Stimulated activated memory B cell treated with anti-CD40 and anti-IgM and Interleukin-4, amounts not matched to agents 10 μg/mL and 1 μg/mL and 100 μg/mL, for 72 hours (primary cell): ENCODE data around the gene GPATCH1.

Experiments used
- ATAC-seq: fragments of 150-1000 bp; cut with Tn5 transposase; 2 replicates; pipeline ENCODE4 v1.10.0; 2021
- H3K27ac Mint-ChIP-seq: one replicate; pipeline ENCODE4 v1.8.0; 2022; ENCODE audit warnings: mild to moderate bottlenecking, mixed read lengths
- H3K27me3 Mint-ChIP-seq: one replicate; pipeline ENCODE4 v1.8.0; 2022; ENCODE audit warnings: mixed read lengths
- H3K36me3 Mint-ChIP-seq: one replicate; pipeline ENCODE4 v1.8.0; 2022; ENCODE audit warnings: mixed read lengths
- H3K4me1 Mint-ChIP-seq: one replicate; pipeline ENCODE4 v1.8.0; 2022; ENCODE audit warnings: mixed read lengths
- H3K4me3 Mint-ChIP-seq: one replicate; pipeline ENCODE4 v1.8.0; 2022; ENCODE audit warnings: mild to moderate bottlenecking, moderate library complexity, mixed read lengths
- H3K9me3 Mint-ChIP-seq: one replicate; pipeline ENCODE4 v1.8.0; 2022; ENCODE audit warnings: mixed read lengths

The GPATCH1 gene

DNA sequence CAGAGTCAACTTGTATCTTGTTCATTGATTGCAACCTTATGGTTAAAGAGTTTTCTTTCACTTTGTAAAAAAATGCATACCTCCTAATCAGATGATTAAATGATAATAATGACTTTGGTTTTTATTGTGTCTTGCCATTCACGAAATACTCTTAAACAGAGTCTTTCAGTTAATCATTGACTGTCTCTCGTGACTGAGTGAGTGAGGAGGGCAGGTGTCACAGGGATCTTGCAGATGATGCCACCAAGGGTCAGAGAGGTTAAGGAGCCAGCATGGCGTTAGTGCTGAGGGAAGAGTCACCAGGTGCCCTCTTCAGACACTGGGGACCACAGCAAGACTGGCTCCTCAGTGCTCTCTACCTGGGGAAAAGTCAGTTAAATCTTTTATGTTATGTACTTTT lies 8.0 kb downstream of the GPATCH1 start:
- H3K9me3 Mint-ChIP-seq: no peaks in the 10 kb centered on the region
- H3K27me3 Mint-ChIP-seq: no peaks in the 10 kb centered on the region
- H3K4me3 Mint-ChIP-seq: no peak overlapping the region
- peaks cover 40% of the 10 kb centered on the region for H3K36me3 Mint-ChIP-seq
- no peak overlapping the region for H3K27ac Mint-ChIP-seq
- peaks cover 13% of the 10 kb centered on the region for H3K4me1 Mint-ChIP-seq
- no peak for ATAC-seq

DNA sequence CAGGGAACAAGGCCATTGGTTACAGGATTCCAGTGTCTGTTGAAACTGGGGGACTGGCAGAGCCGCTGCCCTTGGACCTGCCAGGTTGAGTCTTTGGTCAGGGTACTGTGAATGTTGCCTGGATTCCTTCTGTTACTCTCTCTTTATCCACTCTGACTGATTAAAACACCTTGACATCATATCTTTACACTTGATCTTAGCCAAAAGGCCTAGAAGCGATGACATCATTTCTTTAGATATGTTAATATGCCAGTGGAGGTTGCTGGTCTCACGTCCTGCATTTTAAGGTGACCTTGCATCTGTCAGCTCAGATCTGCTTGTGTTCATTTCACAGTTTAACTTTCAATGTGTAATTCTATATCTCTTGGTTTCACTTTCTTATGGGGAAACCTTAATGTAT lies 9.2 kb downstream of the GPATCH1 start:
- Mint-ChIP-seq H3K27me3 (no peaks in the 10 kb centered on the region), H3K4me3 (no peak overlapping the region), H3K9me3 (no peaks in the 10 kb centered on the region), H3K4me1 (peaks cover 2% of the 10 kb centered on the region), H3K36me3 (peaks cover 49% of the 10 kb centered on the region), H3K27ac (no peak overlapping the region)
- ATAC-seq: no peak

DNA sequence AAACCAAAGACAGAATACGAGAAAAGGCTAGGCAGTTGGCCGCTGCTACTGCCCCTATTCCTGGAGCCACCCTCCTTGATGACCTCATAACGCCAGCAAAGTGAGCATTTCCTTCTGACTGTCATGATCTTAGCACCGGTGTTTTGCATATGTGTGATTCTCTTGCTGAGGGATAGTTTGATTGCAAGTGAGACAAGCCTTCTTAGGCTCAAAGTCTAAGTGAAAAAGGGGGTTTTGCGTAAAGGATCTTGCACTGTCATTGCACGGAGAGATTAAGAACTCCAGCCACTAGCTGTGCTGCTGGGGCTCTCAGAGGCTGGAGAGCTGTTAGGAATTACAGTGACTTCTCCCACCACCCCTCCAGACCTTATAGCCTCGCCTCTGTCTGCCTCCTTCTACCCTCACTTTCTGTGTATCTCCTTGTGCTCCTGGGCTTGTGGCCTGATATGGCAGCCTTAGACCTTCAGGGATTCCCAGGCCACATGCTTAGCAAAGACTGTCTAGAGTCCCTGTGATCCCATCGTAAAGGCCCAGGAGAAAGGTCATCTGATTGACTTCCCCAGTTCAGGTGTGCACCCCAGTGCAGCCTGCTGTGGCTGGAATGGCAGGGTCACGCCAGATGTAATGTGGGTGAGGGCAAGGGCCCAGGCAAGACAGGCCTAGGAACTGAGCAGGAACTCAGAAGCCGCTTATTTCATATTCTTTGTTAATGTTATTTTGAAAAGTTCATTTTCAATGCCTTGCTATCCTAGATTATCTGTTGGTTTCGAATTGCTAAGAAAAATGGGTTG lies 12.6 kb downstream of the GPATCH1 start:
- no peaks in the 10 kb centered on the region for H3K27me3 Mint-ChIP-seq

DNA sequence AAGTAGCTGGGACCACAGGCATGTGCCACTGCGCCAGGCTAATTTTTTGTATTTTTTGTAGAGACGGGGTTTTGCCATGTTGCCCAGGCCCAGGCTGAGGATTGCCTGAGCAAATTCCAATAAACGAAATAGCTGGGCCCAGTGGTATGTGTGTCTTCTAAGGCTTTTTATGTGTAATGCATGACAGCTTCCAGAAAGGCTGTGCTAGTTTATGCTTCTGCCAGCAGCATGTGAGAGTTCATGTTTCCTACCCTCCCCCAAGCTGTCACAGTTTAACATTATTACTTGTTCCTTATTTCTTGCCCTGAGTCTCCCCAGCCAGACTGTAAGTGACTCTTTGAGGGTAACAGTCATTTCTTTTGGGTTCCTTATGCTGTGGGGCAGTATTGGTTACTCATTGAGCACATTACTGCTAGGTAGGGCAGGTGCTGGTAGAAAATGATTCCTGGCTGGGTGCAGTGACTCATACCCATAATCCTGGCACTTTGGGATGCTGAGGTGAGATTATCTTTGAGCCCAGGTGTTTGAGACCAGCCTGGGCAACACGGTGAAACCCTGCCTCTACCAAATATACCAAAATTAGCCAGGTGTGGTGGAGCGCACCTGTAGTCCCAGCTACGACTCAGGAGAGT lies 13.6 kb downstream of the GPATCH1 start:
- H3K4me3 Mint-ChIP-seq: no peak overlapping the region
- H3K9me3 Mint-ChIP-seq: no peaks in the 10 kb centered on the region
- no peak for ATAC-seq
- no peak overlapping the region for H3K27ac Mint-ChIP-seq
- peaks cover 77% of the 10 kb centered on the region for H3K36me3 Mint-ChIP-seq
- H3K27me3 Mint-ChIP-seq: no peaks in the 10 kb centered on the region
- no peaks in the 10 kb centered on the region for H3K4me1 Mint-ChIP-seq

More for the DNA sequence above, 12.6 kb downstream of the GPATCH1 start:
- no peak for ATAC-seq
- Mint-ChIP-seq H3K9me3 (no peaks in the 10 kb centered on the region), H3K4me1 (no peaks in the 10 kb centered on the region), H3K4me3 (no peak overlapping the region), H3K27ac (no peak overlapping the region), H3K36me3 (peaks cover 74% of the 10 kb centered on the region)

DNA sequence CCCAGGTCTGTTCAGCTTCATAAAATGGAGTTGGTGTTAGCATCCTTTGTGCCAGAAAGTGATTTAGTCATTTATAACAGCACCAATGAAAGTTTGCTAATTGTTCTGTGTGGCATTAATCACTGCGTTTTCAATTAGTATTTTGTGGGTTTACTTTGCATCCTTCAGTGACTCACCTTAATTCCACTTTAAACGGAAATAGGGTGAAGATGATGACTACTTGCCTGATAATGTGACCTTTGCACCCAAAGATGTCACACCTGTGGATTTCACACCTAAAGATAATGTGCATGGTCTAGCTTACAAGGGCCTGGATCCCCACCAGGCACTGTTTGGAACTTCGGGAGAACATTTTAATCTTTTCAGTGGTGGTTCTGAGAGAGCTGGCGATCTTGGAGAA lies 15.0 kb downstream of the GPATCH1 start:
- no peak overlapping the region for H3K27ac Mint-ChIP-seq
- H3K9me3 Mint-ChIP-seq: no peaks in the 10 kb centered on the region
- peaks cover 71% of the 10 kb centered on the region for H3K36me3 Mint-ChIP-seq
- H3K4me3 Mint-ChIP-seq: no peak overlapping the region
- no peaks in the 10 kb centered on the region for H3K4me1 Mint-ChIP-seq
- no peaks in the 10 kb centered on the region for H3K27me3 Mint-ChIP-seq
- ATAC-seq: no peak

DNA sequence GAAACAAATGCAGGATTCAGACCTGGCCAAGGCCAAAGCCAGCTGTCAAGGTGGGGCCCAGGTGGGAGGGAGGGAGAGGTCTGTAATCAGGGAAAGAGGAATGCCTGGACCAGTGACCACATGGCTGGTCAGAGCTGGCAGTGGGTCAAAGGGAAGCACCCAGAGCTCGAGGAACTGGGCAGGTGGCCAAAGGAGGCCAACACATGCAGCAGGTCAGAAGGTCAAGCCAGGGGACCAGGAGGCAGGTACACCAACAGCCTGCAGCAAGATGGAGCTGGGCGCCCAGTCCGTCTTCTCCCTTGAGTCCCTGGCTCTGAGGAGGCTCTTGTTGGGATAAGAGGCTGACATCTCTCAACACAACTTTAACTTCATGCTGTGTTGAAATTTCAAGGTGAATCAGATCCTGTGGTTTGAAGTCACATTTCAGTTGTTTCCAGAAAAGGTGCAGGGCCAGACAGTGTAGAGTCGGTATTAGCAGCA lies 17.1 kb downstream of the GPATCH1 start:
- no peaks in the 10 kb centered on the region for H3K27me3 Mint-ChIP-seq
- H3K27ac Mint-ChIP-seq: no peak overlapping the region
- ATAC-seq: no peak
- no peak overlapping the region for H3K4me3 Mint-ChIP-seq
- H3K4me1 Mint-ChIP-seq: no peaks in the 10 kb centered on the region
- no peaks in the 10 kb centered on the region for H3K9me3 Mint-ChIP-seq
- peaks cover 71% of the 10 kb centered on the region for H3K36me3 Mint-ChIP-seq

DNA sequence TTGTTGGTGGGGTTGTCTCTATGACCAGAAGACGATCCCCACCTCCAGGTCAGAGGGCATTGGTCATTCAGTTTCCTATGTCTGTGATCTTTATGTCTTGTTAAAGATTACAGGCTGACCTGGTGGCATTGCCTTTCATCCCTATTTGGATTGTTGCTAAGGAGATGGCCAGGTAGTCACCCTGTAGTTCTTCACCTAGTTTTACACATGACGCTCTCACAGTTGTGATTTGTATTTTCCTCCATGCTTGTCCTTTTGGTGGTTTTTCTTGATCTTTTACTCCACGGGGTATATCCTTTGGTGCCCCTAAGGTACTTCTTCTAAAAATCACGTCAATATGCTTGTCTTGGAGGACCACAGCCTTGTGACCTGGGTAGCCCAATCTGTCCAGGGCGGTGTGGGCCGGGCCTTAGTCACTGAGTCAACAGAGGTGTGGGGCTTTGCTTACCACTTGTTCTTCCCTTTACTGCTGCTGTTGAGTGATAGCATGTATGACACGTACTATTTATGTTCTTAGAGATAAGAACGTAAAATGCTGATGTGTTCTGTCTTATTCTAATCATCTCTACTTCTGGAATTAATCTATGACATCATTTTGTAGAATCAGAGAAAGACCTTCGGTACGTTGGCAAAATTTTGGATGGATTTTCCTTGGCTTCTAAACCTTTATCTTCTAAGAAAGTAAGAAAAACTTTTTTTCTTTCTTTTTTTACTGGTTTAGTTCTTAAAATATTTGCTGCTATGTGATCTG lies 20.1 kb downstream of the GPATCH1 start:
- peaks cover 70% of the 10 kb centered on the region for H3K36me3 Mint-ChIP-seq
- no peak overlapping the region for H3K4me3 Mint-ChIP-seq
- no peak overlapping the region for H3K27ac Mint-ChIP-seq
- no peaks in the 10 kb centered on the region for H3K27me3 Mint-ChIP-seq
- H3K4me1 Mint-ChIP-seq: no peaks in the 10 kb centered on the region
- no peak for ATAC-seq
- no peaks in the 10 kb centered on the region for H3K9me3 Mint-ChIP-seq

DNA sequence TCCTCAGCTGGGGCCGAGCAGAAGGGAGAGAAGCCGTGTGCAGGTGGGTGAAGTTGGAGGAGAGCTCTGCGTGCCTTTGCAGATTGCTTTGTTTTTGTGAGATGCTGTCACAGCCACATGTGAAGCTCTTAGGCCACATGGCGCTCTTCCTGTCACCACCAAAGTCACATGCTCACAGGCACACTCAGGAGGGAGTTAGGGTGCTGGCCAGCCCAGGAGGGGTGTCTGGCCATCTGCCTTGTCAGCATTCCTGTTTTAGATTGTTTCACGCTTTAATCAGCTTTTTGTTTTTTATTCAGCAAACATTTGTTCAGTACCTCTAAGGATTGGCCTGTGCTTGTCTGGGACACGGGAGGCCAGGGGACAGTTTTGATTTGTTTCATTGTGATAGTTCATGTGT lies 21.9 kb downstream of the GPATCH1 start:
- Mint-ChIP-seq H3K4me1 (no peaks in the 10 kb centered on the region), H3K4me3 (no peak overlapping the region), H3K27me3 (no peaks in the 10 kb centered on the region), H3K27ac (no peak overlapping the region), H3K9me3 (no peaks in the 10 kb centered on the region), H3K36me3 (peaks cover 66% of the 10 kb centered on the region)
- ATAC-seq: no peak

DNA sequence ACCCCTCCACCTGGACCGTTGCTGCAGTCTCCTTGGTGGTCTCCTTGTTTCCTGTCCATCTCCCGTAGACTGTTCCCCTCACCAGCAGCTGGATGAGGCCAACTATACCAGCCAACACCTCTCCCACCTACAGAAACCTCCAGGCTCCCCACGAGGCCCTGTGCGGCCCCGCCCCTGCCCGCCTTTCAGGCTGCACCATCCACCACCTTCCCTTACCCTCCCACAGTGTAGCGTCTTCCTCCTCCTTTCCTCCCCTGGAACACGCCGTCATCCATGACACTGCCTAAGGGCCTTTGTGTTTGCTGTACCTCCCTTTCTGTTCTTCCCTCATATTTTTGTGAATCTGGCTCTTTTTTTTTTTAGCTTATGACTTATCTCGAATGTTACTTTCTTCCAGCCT lies 27.2 kb downstream of the GPATCH1 start:
- H3K4me1 Mint-ChIP-seq: no peaks in the 10 kb centered on the region

DNA sequence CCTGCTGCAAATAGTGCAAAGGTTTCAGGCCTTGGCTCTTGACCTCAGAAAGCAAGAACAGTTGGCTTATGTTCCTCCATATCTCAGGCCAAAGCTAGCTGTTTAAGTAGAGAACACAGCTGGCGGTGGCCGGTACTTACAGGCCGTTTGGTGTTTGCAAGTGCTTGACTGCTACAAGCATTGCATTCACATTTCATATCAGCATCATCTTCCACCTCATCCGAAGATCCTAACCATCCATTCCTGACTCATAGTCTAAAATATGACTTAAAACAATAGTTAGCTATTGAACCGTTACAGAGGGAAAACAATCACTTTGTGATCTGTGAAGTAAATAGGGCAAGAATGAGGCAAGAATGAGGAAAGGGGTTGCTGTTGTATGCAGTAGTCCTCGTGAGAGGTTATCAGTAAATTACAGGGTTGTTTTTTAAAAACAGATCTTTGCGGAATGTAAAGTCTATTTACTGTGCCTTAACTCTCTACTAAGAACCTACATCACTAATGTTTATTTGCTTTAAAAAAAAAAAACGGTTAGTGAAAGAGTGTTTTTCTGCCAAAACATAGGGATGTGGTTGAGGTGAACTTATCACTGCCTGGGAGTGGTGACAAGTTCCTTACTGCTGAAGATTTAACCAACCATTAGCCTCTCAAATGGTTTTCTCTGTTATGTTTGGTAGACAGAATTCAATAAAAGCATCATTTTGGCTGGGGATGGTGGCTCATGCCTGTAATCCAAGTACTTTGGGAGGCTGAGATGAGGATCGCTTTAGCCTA lies 29.3 kb downstream of the GPATCH1 start:
- Mint-ChIP-seq H3K27me3 (no peaks in the 10 kb centered on the region), H3K9me3 (no peaks in the 10 kb centered on the region), H3K36me3 (peaks cover 71% of the 10 kb centered on the region), H3K4me1 (no peaks in the 10 kb centered on the region), H3K4me3 (no peak overlapping the region), H3K27ac (no peak overlapping the region)
- no peak for ATAC-seq

More for the DNA sequence above, 27.2 kb downstream of the GPATCH1 start:
- Mint-ChIP-seq H3K9me3 (no peaks in the 10 kb centered on the region), H3K27ac (no peak overlapping the region), H3K4me3 (no peak overlapping the region), H3K27me3 (no peaks in the 10 kb centered on the region), H3K36me3 (peaks cover 70% of the 10 kb centered on the region)
- ATAC-seq: no peak

DNA sequence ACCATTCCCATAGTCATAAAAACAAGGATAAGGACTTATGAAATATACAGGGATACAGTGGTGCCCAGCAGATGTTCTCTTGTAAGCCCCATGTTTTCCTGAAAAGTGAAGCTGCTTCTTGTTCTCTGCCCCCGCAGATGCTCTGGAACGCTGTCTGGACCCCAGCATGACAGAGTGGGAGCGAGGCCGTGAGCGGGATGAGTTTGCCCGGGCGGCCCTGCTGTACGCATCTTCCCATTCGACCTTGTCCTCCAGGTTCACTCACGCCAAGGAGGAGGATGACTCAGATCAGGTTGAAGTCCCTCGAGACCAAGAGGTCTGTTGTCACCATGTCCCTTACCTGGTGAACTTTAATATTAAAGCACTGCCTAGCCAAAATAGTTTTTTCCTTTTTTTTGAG lies 30.6 kb downstream of the GPATCH1 start:
- Mint-ChIP-seq H3K36me3 (peaks cover 81% of the 10 kb centered on the region), H3K27ac (no peak overlapping the region), H3K9me3 (peaks cover 3% of the 10 kb centered on the region), H3K4me1 (no peaks in the 10 kb centered on the region), H3K4me3 (no peak overlapping the region), H3K27me3 (no peaks in the 10 kb centered on the region)
- no peak for ATAC-seq

DNA sequence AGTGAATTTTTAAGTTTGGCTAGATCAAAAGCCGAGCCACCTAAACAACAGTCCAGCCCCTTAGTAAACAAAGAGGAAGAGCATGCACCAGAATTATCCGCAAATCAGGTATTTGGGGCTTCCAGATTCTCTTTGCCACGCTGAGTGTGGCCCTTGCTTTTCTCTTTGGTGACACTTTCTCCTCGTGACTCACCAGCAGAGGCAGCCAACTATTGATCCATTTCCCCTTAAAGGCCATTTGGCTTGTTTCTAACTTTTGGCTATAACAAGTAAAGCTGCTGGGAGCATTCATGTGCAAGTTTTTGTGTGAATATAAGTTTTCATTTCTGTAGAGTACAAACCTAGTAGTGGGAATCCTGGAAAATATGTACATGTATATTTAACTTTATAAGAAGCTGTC lies 33.3 kb downstream of the GPATCH1 start:
- peaks cover 3% of the 10 kb centered on the region for H3K9me3 Mint-ChIP-seq
- no peak overlapping the region for H3K4me3 Mint-ChIP-seq
- ATAC-seq: no peak
- H3K36me3 Mint-ChIP-seq: peaks cover 86% of the 10 kb centered on the region
- H3K27ac Mint-ChIP-seq: no peak overlapping the region
- no peaks in the 10 kb centered on the region for H3K27me3 Mint-ChIP-seq
- H3K4me1 Mint-ChIP-seq: no peaks in the 10 kb centered on the region

DNA sequence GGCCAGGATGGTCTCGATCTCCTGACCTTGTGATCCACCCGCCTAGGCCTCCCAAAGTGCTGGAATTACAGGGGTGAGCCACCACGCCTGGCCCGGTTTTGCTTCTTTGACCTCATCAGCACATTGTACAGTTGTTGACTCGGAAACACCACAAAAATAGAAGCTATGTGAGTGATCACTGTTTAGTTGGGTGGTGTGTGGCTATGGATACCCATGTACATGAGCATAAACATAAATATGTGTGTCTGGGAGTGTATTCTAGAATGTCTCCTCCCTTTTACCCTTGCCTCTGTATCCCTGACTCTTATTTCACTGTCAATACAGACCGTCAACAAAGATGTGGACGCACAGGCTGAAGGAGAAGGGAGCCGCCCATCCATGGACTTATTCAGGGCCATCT lies 36.5 kb downstream of the GPATCH1 start:
- H3K27ac Mint-ChIP-seq: no peak overlapping the region
- peaks cover 3% of the 10 kb centered on the region for H3K9me3 Mint-ChIP-seq
- no peak for ATAC-seq
- H3K4me1 Mint-ChIP-seq: no peaks in the 10 kb centered on the region
- peaks cover 68% of the 10 kb centered on the region for H3K36me3 Mint-ChIP-seq
- no peak overlapping the region for H3K4me3 Mint-ChIP-seq
- no peaks in the 10 kb centered on the region for H3K27me3 Mint-ChIP-seq

DNA sequence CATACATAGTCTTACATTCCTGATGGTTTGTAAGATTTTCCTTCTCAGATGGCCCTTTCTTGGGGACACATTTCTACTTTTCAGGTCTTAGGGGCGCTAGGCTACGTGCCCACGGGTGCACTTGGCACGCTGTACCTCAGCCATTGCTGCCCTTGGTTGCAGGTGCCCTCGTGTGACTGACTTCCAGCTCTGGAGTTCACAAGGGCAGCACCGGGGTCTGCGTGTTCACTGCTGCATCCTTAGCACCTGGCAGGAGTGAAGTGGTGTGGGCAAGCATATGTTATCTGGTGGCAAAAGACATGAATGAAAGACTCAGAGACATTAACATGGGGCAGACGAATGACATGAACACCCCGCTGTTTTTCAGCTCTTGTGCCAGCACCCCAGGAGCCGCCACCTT lies 37.7 kb downstream of the GPATCH1 start:
- H3K36me3 Mint-ChIP-seq: peaks cover 58% of the 10 kb centered on the region
- no peak overlapping the region for H3K4me3 Mint-ChIP-seq
- no peak for ATAC-seq
- H3K27ac Mint-ChIP-seq: no peak overlapping the region
- no peaks in the 10 kb centered on the region for H3K4me1 Mint-ChIP-seq
- no peaks in the 10 kb centered on the region for H3K27me3 Mint-ChIP-seq
- peaks cover 3% of the 10 kb centered on the region for H3K9me3 Mint-ChIP-seq
